Stomach (tissue), 4 donors: Measurements from ENCODE around the gene TSPAN12.

Source experiments
- EP300 ChIP-seq: sonication (generic); formaldehyde crosslinking; IDR thresholded peaks from one replicate; pipeline ENCODE4 v1.6.1; 2017; ENCODE audit warnings: antibody characterized with exemption
- TF ChIP-seq, protein P1 (sequence below), 7 experiments: fragments of 450-650 bp in 4 of 7; fragments of 200-600 bp in 3 of 7; sonication (generic) in 3 of 7; IDR thresholded peaks; one replicate each; pipeline ENCODE4 v1.5.1; 2016 to 2019; ENCODE audit warnings: antibody characterized with exemption in 7 of 7, control low read depth in 2 of 7, mild to moderate bottlenecking in 1 of 7

DNA sequence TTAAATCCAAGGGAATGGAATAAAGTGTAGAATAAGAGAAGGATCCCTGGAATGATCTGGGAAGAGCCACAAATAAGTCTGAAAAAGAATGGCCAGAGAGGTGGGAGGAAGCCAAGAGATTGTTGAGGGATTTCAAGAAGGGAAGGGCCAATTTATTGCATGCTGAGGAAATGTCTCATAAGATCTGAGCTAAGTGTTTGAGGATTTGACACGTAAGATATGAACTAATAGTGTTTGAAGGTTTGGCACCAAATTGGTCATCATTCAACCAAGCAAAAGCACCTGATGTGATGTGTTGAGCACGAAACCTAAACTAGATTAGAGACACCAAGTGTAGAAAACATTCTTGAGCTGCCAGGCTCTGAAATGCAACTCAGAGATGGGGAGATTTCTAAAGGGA lies 97.9 kb downstream of the TSPAN12 start:
- TF ChIP-seq EP300, result no peak
- TF ChIP-seq, protein P1, sequence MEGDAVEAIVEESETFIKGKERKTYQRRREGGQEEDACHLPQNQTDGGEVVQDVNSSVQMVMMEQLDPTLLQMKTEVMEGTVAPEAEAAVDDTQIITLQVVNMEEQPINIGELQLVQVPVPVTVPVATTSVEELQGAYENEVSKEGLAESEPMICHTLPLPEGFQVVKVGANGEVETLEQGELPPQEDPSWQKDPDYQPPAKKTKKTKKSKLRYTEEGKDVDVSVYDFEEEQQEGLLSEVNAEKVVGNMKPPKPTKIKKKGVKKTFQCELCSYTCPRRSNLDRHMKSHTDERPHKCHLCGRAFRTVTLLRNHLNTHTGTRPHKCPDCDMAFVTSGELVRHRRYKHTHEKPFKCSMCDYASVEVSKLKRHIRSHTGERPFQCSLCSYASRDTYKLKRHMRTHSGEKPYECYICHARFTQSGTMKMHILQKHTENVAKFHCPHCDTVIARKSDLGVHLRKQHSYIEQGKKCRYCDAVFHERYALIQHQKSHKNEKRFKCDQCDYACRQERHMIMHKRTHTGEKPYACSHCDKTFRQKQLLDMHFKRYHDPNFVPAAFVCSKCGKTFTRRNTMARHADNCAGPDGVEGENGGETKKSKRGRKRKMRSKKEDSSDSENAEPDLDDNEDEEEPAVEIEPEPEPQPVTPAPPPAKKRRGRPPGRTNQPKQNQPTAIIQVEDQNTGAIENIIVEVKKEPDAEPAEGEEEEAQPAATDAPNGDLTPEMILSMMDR (IDR thresholded peaks at IDR 0.05), result no peak
